Subcutaneous adipose tissue (tissue), 4 donors: ENCODE measurements around the gene ADGRL3. TPM values are rescaled to one million over a fixed set of nuclear protein-coding genes. Genes with fewer than 3 reads are reported as not detected.

ENCODE experiments used
- CTCF ChIP-seq: fragments of 450-650 bp; IDR thresholded peaks from one replicate; pipeline ENCODE4 v1.5.1; 2016; ENCODE audit warnings: low read depth, mild to moderate bottlenecking, control low read depth, antibody characterized with exemption, moderate library complexity
- total RNA-seq, 4 donors: library from RNA; depleted of rRNA; stranded (reverse); fragments of >200 nt; gene quantifications; one replicate each; pipeline ENCODE4 v1.1.0, GENCODE V29; 2016

Gene ADGRL3
- total RNA-seq, 4 donors from 2014 or later: 6.3 to 12.2 (median 9.2) TPM

GRCh38 chr4:61762722-61763627 lies 562.8 kb downstream of the ADGRL3 start:
- TF ChIP-seq CTCF: no peak

DNA sequence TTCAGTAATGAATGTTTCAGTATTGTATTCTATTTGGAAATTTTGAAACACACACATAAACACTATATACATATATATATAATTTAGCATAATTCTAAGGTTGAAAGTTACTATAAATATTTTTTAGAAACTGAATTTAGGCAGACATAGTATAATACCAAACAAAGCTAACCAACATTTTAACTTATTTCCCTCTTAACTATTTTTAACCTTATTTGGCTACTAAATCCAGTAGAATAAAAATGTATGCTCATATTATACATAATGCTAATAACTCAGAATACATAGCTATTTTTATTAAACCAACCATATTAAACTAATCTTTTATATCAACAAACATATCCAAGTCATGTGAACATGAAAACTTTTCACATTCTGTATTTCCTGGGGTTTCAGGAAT lies 563.6 kb downstream of the ADGRL3 start:
- no peak for TF ChIP-seq CTCF

DNA sequence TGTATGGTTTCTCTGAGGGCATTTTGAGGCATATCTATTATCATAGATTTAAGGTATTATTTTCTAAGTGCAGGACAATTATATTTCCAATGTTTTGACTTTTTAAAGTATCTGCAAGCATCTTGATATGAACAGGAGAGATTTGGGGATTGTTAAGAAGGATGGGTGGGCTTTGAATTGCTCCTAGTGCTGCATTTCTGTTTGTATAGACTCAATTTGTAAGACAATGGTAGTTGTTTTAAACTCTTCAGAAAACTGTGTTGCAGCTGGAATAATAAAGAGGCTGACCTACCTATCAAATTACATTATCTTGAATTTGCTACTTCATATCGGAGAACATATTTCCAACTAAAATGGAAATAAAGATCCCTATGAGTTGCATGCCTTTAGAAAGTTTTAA lies 570.3 kb downstream of the ADGRL3 start:
- no peak for TF ChIP-seq CTCF

GRCh38 chr4:61771056-61771455 lies 570.9 kb downstream of the ADGRL3 start:
- TF ChIP-seq CTCF: no peak

DNA sequence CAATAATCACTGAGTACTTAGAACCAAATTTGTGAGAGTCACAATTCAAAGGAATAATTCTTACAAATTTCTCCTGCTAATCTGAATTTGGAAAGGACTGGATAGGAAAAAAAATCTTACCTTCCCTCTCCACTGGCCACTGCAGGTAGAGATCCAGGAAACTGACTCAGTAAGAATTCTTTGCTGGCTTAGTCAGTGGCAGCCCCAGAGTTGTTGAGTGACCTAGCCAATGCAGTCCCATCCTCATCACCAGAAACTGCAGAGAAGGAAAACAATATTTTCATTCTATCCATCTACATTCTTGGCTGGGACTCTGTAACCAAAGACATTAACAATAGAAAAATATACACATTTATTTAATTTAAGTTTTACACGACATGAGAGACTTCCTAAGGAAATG lies 572.0 kb downstream of the ADGRL3 start:
- no peak for TF ChIP-seq CTCF

DNA sequence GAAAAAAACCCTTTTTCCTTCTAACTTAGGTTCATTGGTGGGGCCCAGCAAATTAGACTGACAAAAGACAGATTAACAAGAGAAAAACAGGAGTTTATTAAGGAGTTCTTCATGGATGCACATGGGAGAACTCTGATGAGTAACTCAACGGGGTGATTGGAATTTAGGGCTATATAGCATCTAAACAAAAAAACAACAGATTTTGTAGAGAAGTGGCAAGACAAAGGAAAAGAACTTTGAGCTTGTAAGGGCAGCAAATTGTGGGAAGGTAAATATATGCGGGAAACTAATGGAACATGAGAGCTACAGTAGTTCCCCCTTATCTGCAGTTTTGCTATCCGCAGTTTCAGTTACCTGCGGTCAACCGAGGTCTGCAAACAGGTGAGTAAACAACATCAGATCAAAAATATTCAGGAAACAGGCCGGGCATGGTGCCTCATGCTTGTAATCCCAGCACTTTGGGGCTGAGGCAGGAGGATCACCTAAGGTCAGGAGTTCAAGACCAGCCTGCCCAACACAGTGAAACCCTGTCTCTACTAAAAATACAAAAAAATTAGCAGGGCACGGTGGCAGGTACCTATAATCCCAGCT lies 573.6 kb downstream of the ADGRL3 start:
- no peak for TF ChIP-seq CTCF

DNA sequence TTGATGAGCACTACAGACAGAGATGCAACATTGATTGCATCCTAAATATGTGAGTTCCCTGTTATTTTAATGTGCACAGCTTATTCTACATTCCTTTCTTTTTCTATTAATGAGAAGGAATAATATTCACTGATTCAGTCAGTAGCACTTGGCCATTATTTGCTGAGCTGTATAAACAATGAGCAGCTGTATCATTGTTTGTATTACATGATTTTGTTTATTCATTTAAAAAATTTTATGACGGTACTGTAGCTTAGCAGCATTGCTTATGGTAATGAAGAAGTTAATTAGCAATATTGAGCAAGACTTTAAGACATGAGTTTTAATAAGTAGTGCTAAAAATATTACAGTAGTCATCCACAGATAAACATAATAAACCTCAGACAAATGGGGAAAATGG lies 582.0 kb downstream of the ADGRL3 start:
- TF ChIP-seq CTCF: no peak
